GM12878 (cell line): ENCODE data around the gene ODC1. TPM values are rescaled to one million over a fixed set of nuclear protein-coding genes. Genes with fewer than 3 reads are reported as not detected.

Source experiments
- ATAC-seq: fragments of 200-7000 bp; cut with Tn5 transposase; 3 replicates; pipeline ENCODE4 v1.9.1; 2020; ENCODE audit warnings: mild to moderate bottlenecking, moderate library complexity
- BruUV-seq: library from RNA; stranded (reverse); fragments of 400-500 nt; replicated peaks from 2 replicates; lab custom pipeline; 2021; lab: Mats Ljungman, UMichigan
- CTCF ChIA-PET: fragments of 300-600 bp; sonication (Branson Sonifier 250); formaldehyde crosslinking; extraction: SDS; loops from one replicate; lab custom pipeline; 2021; ENCODE audit warnings: inconsistent platforms; lab: Yijun Ruan, JAX
- POLR2A ChIA-PET: fragments of 350-600 bp; formaldehyde crosslinking; extraction: SDS; loops from one replicate; lab custom pipeline; 2021; ENCODE audit warnings: inconsistent platforms; lab: Charles Lee
- RAD21 ChIA-PET: fragments of 300-600 bp; sonication (Branson Sonifier 250); formaldehyde crosslinking; loops from one replicate; lab custom pipeline; 2023; ENCODE audit warnings: antibody characterized with exemption; ENCODE audit not compliant: unreplicated experiment; lab: Charles Lee
- SMC1A ChIA-PET: fragments of 300-600 bp; sonication (Branson Sonifier 250); formaldehyde crosslinking; loops from one replicate; lab custom pipeline; 2023; ENCODE audit not compliant: unreplicated experiment, uncharacterized antibody; lab: Charles Lee
- DNase-seq: peaks from one replicate; pipeline ENCODE4 v3.0.0-alpha.2; 2011; ENCODE audit warnings: low read depth, low spot score
- FAIRE-seq: peaks from 3 replicates; lab custom pipeline; 2011; peaks lifted over from hg19 to GRCh38; lab: Jason Lieb, UNC
- H2AFZ ChIP-seq: 2 replicates; pipeline ENCODE4 v1.6.0; 2011; ENCODE audit warnings: low read depth, low read length, control low read depth; ENCODE audit not compliant: control insufficient read depth
- H3K27ac ChIP-seq: 2 replicates; pipeline ENCODE4 v1.5.1; 2011; ENCODE audit warnings: control low read depth; ENCODE audit not compliant: control insufficient read depth, insufficient read depth
- H3K27me3 ChIP-seq, 2 experiments: replicated peaks in 1 of 2; 2 replicates each; pipeline versions ENCODE4 v1.6.0 to v1.6.1; 2011; ENCODE audit warnings: low read length in 1 of 2; ENCODE audit not compliant: control insufficient read depth in 2 of 2, insufficient read depth in 2 of 2
- H3K36me3 ChIP-seq, 2 experiments: 2 replicates each; pipeline ENCODE4 v1.5.1; 2011; ENCODE audit warnings: low read length in 1 of 2; ENCODE audit not compliant: control insufficient read depth in 2 of 2, insufficient read depth in 2 of 2
- H3K4me1 ChIP-seq: 2 replicates; pipeline ENCODE4 v1.6.1; 2011; ENCODE audit warnings: mild to moderate bottlenecking, low read length, moderate library complexity, mixed read lengths; ENCODE audit not compliant: control insufficient read depth, insufficient read depth
- H3K4me2 ChIP-seq: 2 replicates; pipeline ENCODE4 v1.6.0; 2011; ENCODE audit warnings: control low read depth; ENCODE audit not compliant: control insufficient read depth, insufficient read depth
- H3K4me3 ChIP-seq: fragments of 200-600 bp; sonication (generic); 2 replicates; pipeline ENCODE4 v1.5.1; 2016
- H3K79me2 ChIP-seq: 2 replicates; pipeline ENCODE4 v1.6.0; 2011; ENCODE audit warnings: low read length; ENCODE audit not compliant: control insufficient read depth, insufficient read depth
- H3K9ac ChIP-seq: 2 replicates; pipeline ENCODE4 v1.8.0; 2011; ENCODE audit warnings: low read length, control low read depth, mixed read lengths; ENCODE audit not compliant: control insufficient read depth, insufficient read depth
- H3K9me3 ChIP-seq: replicated peaks from 3 replicates; pipeline ENCODE4 v1.5.1; 2011; ENCODE audit warnings: mild to moderate bottlenecking, low read length; ENCODE audit not compliant: control insufficient read depth, insufficient read depth
- H4K20me1 ChIP-seq: 2 replicates; pipeline ENCODE4 v1.6.0; 2011; ENCODE audit not compliant: control insufficient read depth, insufficient read depth
- CBX3 ChIP-seq: fragments of 200-600 bp; sonication (generic); IDR thresholded peaks from 2 replicates; pipeline ENCODE4 v1.6.1; 2016; ENCODE audit warnings: low read depth, borderline replicate concordance
- JUNB ChIP-seq: IDR thresholded peaks from 2 replicates; pipeline ENCODE4 v1.6.1; 2016; ENCODE audit warnings: antibody characterized with exemption, mild to moderate bottlenecking
- MEF2B ChIP-seq: fragments of 450-650 bp; IDR thresholded peaks from 2 replicates; pipeline ENCODE4 v1.6.1; 2018; ENCODE audit warnings: mild to moderate bottlenecking, moderate library complexity; ENCODE audit not compliant: partially characterized antibody, poor library complexity, severe bottlenecking
- NR2C1 ChIP-seq: fragments of 450-650 bp; IDR thresholded peaks from 2 replicates; pipeline ENCODE4 v1.6.1; 2017; ENCODE audit warnings: antibody characterized with exemption, mild to moderate bottlenecking, moderate library complexity
- POU2F2 ChIP-seq: IDR thresholded peaks from 3 replicates; pipeline ENCODE4 v1.6.1; 2011; ENCODE audit warnings: low read depth, mild to moderate bottlenecking, low read length, borderline replicate concordance
- RCOR1 ChIP-seq: conservative IDR thresholded peaks from 2 replicates; pipeline ENCODE4 v1.6.1; 2012; ENCODE audit warnings: low read depth, low read length, improper control_type of control experiment
- TCF7 ChIP-seq: IDR thresholded peaks from 2 replicates; pipeline ENCODE4 v1.6.1; 2014; ENCODE audit warnings: antibody characterized with exemption, borderline replicate concordance
- WGBS: methylation state at CpG from one replicate; pipeline ENCODE4 v1.1.6; 2016; ENCODE audit warnings: low lambda C conversion rate; ENCODE audit not compliant: insufficient replicate concordance, insufficient coverage; ENCODE audit errors: missing lambda C conversion rate; 5-methylcytosine and 5-hydroxymethylcytosine counted together
- in situ Hi-C: fragments of 300-500 bp; cut with MboI; formaldehyde crosslinking; loops from 9 replicates; pipeline ENCODE4 v1.14.3; 2018; ENCODE audit warnings: mixed read lengths
- intact Hi-C: fragments of 100-400 bp; cut with micrococcal nuclease; formaldehyde crosslinking; loops from one replicate; pipeline ENCODE4 v1.14.2; 2022; ENCODE audit not compliant: unreplicated experiment
- polyA plus RNA-seq, 11 experiments: library from polyadenylated mRNA; depleted of rRNA in 4 of 11; unstranded in 6 of 11; stranded (reverse) in 5 of 11; fragments of >200 nt; fragmentation: Nextera tagmentation in 4 of 11; fragmentation: Illumina TruSeq in 1 of 11; extraction: Ambion mirVana in 4 of 11; extraction: Trizol in 1 of 11; gene quantifications; 1 replicate in 1 of 11; 2 replicates in 10 of 11; pipeline versions ENCODE4 v1.2.1 to v1.2.3, GENCODE V29; 2011 to 2016; ENCODE audit warnings: inconsistent platforms in 2 of 11, missing spikeins in 2 of 11, low read depth in 1 of 11
- total RNA-seq, 4 experiments: library from RNA; depleted of rRNA in 3 of 4; stranded (reverse); fragments of >200 nt in 3 of 4; fragmentation: Illumina TruSeq in 1 of 4; extraction: Trizol in 1 of 4; gene quantifications; 2 replicates each; pipeline versions ENCODE4 v1.2.1 to v1.2.3, GENCODE V29; 2013 to 2021
- TF ChIP-seq, protein P1 (sequence below): fragments of 450-650 bp; IDR thresholded peaks from 2 replicates; pipeline ENCODE4 v1.6.1; 2018; ENCODE audit warnings: mild to moderate bottlenecking, low read depth, moderate library complexity; ENCODE audit not compliant: partially characterized antibody

Gene ODC1
- total and polyA plus RNA-seq, 10 of the 15 experiments (the other 5 are each of a cell fraction or from before 2014, with no cell fraction given) = 68.5 to 441 (median 340) TPM

DNA sequence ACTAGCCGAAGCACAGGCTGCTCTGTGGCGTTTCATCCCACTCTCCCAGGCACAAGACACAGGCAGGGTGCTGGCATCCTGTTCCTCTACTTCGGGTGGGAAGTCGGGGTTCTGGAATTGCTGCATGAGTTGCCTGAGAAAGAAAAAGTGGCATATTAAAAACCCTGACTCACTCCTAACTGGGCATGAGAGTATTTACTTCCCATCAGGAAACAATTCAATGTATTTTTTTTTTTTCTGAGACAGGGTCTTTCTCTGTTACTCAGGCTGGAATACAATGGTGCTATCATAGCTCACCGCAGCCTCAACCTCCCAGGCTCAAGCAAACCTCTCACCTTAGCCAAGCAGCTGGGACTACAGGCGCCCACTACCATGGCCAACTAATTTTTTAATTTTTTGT is 7.4 kb downstream of the ODC1 start:
- FAIRE-seq = no peak
- no peak for DNase-seq
- SMC1A ChIA-PET = interaction anchor here (0.8 to 2.7 kb wide), 3 partner anchors 31 to 316 kb away, joined by 3 to 11 read pairs (median 8); no protein-coding TSS in a partner anchor

More for the DNA sequence above, 7.4 kb downstream of the ODC1 start:
- Histone ChIP-seq H3K9me3 (no peaks in the 10 kb centered on the region), H3K4me3 (no peak overlapping the region), H3K9ac (no peak overlapping the region), H3K4me1 (peaks cover 17% of the 10 kb centered on the region), H3K79me2 (peaks cover 30% of the 10 kb centered on the region), H3K27me3 (no peaks in the 10 kb centered on the region), H2AFZ (no peak overlapping the region), H4K20me1 (peaks cover 8% of the 10 kb centered on the region; the same call in 1 of the 2 replicates), H3K36me3 (peaks cover 24 to 40% of the 10 kb centered on the region in 2 experiments), H3K27ac (no peak overlapping the region), H3K4me2 (no peak overlapping the region)
- no TSS peak for BruUV-seq
- ChIA-PET POLR2A (interaction anchor here (0.5 kb wide), 1 partner anchor 36 kb away, joined by 6 read pairs; no protein-coding TSS in a partner anchor), RAD21 (interaction anchor here (0.7 to 0.9 kb wide), 2 partner anchors 31 to 358 kb away, joined by 3 read pairs; no protein-coding TSS in a partner anchor), CTCF (interaction anchor here (0.6 to 2.6 kb wide), 6 partner anchors 31 to 370 kb away, joined by 3 to 15 read pairs (median 4); no protein-coding TSS in a partner anchor)
- TF ChIP-seq MEF2B (no peak), RCOR1 (no peak), NR2C1 (no peak), JUNB (no peak), POU2F2 (no peak), TCF7 (no peak), CBX3 (no peak)
- TF ChIP-seq, protein P1, sequence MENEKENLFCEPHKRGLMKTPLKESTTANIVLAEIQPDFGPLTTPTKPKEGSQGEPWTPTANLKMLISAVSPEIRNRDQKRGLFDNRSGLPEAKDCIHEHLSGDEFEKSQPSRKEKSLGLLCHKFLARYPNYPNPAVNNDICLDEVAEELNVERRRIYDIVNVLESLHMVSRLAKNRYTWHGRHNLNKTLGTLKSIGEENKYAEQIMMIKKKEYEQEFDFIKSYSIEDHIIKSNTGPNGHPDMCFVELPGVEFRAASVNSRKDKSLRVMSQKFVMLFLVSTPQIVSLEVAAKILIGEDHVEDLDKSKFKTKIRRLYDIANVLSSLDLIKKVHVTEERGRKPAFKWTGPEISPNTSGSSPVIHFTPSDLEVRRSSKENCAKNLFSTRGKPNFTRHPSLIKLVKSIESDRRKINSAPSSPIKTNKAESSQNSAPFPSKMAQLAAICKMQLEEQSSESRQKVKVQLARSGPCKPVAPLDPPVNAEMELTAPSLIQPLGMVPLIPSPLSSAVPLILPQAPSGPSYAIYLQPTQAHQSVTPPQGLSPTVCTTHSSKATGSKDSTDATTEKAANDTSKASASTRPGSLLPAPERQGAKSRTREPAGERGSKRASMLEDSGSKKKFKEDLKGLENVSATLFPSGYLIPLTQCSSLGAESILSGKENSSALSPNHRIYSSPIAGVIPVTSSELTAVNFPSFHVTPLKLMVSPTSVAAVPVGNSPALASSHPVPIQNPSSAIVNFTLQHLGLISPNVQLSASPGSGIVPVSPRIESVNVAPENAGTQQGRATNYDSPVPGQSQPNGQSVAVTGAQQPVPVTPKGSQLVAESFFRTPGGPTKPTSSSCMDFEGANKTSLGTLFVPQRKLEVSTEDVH = no peak
- intact Hi-C loops = no loop called here
- no peak for ATAC-seq
- in situ Hi-C loops = no loop called here
- 97% methylated on average over 6 of the region's 6 CpGs for WGBS
